Upper lobe of right lung (tissue), 1 donor: ENCODE results near the gene VASN. TPM values are rescaled to one million over a fixed set of nuclear protein-coding genes. Genes with fewer than 3 reads are reported as not detected.
A peak's percentile ranks its signal among the peaks of the same experiment; 100 is the strongest.

Source experiments
- ATAC-seq: fragments of 200-7000 bp; cut with Tn5 transposase; one replicate; pipeline ENCODE4 v1.9.1; 2020; ENCODE audit warnings: mild to moderate bottlenecking, moderate library complexity
- DNase-seq: peaks from one replicate; pipeline ENCODE4 v3.0.0-alpha.2; 2020
- H3K27ac ChIP-seq: fragments of 200-600 bp; one replicate; pipeline ENCODE4 v1.8.0; 2022
- H3K27me3 ChIP-seq: fragments of 200-600 bp; one replicate; pipeline ENCODE4 v1.8.0; 2022; ENCODE audit warnings: mild to moderate bottlenecking
- H3K36me3 ChIP-seq: fragments of 200-600 bp; one replicate; pipeline ENCODE4 v1.8.0; 2022
- H3K4me1 ChIP-seq: fragments of 200-600 bp; one replicate; pipeline ENCODE4 v1.8.0; 2022
- H3K4me3 ChIP-seq: fragments of 200-600 bp; one replicate; pipeline ENCODE4 v1.8.0; 2022; ENCODE audit warnings: mild to moderate bottlenecking
- H3K9me3 ChIP-seq: fragments of 200-600 bp; one replicate; pipeline ENCODE4 v1.8.0; 2022
- intact Hi-C: fragments of 100-400 bp; cut with DNase I; formaldehyde crosslinking; loops from one replicate; pipeline ENCODE4 v1.11.0; 2022
- total RNA-seq: library from RNA; stranded (reverse); fragmentation: NEBNext Ultra II Directional; extraction: Animal tissue kit (Norgen Biotek cat#: 25700); gene quantifications from one replicate; pipeline ENCODE4 v1.2.1, GENCODE V29; 2021
- TF ChIP-seq, protein P1 (sequence below): fragments of 200-600 bp; IDR thresholded peaks from one replicate; pipeline ENCODE4 v1.8.0; 2022; ENCODE audit warnings: antibody characterized with exemption
- donor health status: DM: no; HTN: yes; CAD: no; lungs with severe emphysema.

VASN gene
- total RNA-seq, 1 donor from 2014 or later: 20.3 TPM

DNA sequence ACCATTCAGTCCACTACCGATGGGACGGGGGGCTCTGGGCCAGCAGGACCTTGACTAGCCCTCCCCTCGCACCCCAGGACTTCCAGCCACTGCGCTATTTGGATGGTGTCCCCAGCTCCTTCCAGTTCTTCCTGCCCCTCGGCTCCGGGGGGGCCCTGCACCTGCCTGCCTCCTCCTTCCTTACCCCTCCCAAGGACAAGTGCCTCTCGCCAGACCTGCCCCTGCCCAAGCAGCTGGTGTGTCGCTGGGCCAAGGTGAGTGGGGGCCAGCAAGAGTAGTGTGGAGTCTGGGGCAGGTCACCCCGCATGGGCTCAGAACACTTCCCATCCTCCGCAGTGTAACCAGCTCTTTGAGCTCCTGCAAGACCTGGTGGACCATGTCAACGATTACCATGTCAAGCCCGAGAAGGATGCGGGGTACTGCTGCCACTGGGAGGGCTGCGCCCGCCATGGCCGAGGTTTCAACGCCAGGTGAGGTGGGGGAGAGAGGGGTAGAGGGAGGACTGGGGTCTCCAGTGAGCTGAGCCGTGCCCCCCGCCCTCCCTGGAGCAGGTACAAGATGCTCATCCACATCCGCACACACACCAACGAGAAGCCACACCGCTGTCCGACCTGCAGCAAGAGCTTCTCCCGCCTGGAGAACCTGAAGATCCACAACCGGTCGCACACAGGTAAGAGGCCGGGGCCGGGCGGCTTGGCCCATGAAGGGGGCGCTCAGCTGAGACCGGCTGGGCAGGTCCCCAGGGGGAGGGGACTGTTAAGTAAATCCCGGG is 36.7 kb upstream of the VASN start:
- H3K4me3 ChIP-seq: no peak overlapping the region
- peaks cover 52% of the 10 kb centered on the region for H3K36me3 ChIP-seq
- H3K27me3 ChIP-seq: no peaks in the 10 kb centered on the region
- no peak overlapping the region for H3K27ac ChIP-seq
- no peak for ATAC-seq
- no peaks in the 10 kb centered on the region for H3K9me3 ChIP-seq
- peaks cover under 1% of the 10 kb centered on the region for H3K4me1 ChIP-seq
- intact Hi-C loops: no loop called here
- TF ChIP-seq, protein P1, sequence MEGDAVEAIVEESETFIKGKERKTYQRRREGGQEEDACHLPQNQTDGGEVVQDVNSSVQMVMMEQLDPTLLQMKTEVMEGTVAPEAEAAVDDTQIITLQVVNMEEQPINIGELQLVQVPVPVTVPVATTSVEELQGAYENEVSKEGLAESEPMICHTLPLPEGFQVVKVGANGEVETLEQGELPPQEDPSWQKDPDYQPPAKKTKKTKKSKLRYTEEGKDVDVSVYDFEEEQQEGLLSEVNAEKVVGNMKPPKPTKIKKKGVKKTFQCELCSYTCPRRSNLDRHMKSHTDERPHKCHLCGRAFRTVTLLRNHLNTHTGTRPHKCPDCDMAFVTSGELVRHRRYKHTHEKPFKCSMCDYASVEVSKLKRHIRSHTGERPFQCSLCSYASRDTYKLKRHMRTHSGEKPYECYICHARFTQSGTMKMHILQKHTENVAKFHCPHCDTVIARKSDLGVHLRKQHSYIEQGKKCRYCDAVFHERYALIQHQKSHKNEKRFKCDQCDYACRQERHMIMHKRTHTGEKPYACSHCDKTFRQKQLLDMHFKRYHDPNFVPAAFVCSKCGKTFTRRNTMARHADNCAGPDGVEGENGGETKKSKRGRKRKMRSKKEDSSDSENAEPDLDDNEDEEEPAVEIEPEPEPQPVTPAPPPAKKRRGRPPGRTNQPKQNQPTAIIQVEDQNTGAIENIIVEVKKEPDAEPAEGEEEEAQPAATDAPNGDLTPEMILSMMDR: no peak
- peak; percentile 64 for DNase-seq

GRCh38 chr16:4336701-4337539 is 34.7 kb upstream of the VASN start:
- peaks cover 64% of the 10 kb centered on the region for H3K36me3 ChIP-seq
- intact Hi-C loops: no loop called here
- H3K27me3 ChIP-seq: no peaks in the 10 kb centered on the region
- H3K4me3 ChIP-seq: no peak overlapping the region
- no peak overlapping the region for H3K27ac ChIP-seq
- ATAC-seq (no peak), DNase-seq (peak; percentile 64)
- H3K4me1 ChIP-seq: no peaks in the 10 kb centered on the region
- H3K9me3 ChIP-seq: no peaks in the 10 kb centered on the region
- TF ChIP-seq, protein P1: no peak

GRCh38 chr16:4337540-4338088 is 34.0 kb upstream of the VASN start:
- TF ChIP-seq, protein P1: no peak
- Histone ChIP-seq H3K27me3 (no peaks in the 10 kb centered on the region), H3K36me3 (peaks cover 62% of the 10 kb centered on the region), H3K4me1 (peaks cover under 1% of the 10 kb centered on the region), H3K9me3 (no peaks in the 10 kb centered on the region), H3K4me3 (no peak overlapping the region), H3K27ac (no peak overlapping the region)
- ATAC-seq (no peak), DNase-seq (no peak)
- intact Hi-C loops: no loop called here

GRCh38 chr16:4338125-4338582 is 33.5 kb upstream of the VASN start:
- no peaks in the 10 kb centered on the region for H3K9me3 ChIP-seq
- H3K4me1 ChIP-seq: peaks cover 6% of the 10 kb centered on the region
- H3K27me3 ChIP-seq: no peaks in the 10 kb centered on the region
- DNase-seq (peak; percentile 60), ATAC-seq (no peak)
- H3K27ac ChIP-seq: no peak overlapping the region
- peaks cover 59% of the 10 kb centered on the region for H3K36me3 ChIP-seq
- intact Hi-C loops: no loop called here
- TF ChIP-seq, protein P1: no peak
- H3K4me3 ChIP-seq: no peak overlapping the region

DNA sequence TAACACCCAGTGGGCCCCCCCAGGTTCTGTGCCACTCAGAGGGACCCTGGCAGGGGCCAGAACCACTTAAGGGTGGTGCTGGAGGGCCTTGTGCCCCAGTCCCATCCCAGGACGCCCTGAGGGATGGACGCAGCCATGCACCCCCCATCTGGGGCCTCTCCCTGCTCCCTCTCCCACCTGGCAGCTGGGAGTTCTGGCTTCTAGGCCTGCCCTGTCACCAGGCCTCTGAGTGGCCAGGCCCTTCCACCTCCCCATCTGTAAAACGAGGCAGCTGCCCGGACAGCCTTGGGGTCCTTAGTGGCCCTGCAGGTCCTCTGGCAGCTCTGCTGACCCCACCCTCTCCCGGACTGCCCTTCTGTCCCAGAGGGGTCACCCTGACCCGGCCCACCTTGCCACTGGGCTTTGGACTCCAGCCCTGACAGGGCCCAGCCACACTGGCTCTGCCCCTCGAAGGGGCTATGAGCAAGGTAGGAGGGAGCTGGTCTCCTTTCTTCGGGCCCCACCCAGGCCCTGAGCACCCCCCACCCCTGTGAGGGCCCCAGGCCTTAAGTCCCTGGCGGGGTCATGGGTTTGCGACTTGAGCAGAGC is 32.8 kb upstream of the VASN start:
- peak; percentile 66 for DNase-seq

More for the DNA sequence above, 32.8 kb upstream of the VASN start:
- no peaks in the 10 kb centered on the region for H3K27me3 ChIP-seq
- H3K9me3 ChIP-seq: no peaks in the 10 kb centered on the region
- TF ChIP-seq, protein P1: no peak
- intact Hi-C loops: no loop called here
- H3K4me3 ChIP-seq: no peak overlapping the region
- peak overlapping the region; percentile 45 for H3K27ac ChIP-seq
- H3K4me1 ChIP-seq: peaks cover 6% of the 10 kb centered on the region
- ATAC-seq: no peak
- peaks cover 59% of the 10 kb centered on the region for H3K36me3 ChIP-seq
